Hematopoietic multipotent progenitor cell treated with erythropoietin and hydrocortisone succinate and interleukin-3 and kit ligand, for 8 days (in vitro differentiated cells): ENCODE measurements around the gene CALML3.

Experiments used
- DNase-seq: peaks from one replicate; pipeline ENCODE4 v3.0.0-alpha.2; 2015

Gene CALML3

DNA sequence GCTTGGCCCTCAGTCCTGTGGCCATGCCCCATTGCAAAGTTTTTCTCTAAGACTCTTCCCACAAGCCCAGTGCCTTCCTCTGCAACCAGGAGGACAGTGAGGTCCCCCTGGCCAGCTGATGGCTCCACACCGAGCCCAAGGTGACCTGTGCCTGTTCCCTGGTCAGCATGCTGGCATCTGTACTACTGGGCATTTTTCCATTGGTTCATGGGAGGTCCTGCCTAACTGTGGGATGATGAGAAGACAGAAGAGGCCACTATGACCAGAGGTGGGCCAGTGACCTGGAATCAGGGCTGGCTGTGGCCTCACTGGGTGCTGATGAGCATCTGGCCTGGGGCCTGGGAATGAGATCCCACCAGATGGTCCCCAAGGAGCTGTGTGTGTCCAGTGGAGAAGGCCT is 20.2 kb downstream of the CALML3 start:
- no peak for DNase-seq

DNA sequence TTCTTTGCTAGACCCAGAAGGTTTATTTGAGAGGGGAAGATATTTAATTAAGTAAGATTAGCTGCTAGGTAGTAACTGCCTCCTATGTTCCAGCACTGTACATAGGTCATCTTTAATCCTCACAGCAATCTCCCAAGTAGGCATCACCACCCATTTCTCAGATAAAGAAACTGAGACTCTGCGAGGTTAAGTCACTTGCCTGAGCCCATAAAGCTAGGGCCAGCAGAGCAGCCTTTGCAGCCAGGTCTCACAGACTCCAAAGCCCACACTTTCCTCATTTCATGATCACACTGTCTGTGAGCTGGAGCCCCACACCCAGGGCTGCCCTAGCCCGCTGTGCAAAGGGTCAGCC is 20.6 kb downstream of the CALML3 start:
- no peak for DNase-seq

DNA sequence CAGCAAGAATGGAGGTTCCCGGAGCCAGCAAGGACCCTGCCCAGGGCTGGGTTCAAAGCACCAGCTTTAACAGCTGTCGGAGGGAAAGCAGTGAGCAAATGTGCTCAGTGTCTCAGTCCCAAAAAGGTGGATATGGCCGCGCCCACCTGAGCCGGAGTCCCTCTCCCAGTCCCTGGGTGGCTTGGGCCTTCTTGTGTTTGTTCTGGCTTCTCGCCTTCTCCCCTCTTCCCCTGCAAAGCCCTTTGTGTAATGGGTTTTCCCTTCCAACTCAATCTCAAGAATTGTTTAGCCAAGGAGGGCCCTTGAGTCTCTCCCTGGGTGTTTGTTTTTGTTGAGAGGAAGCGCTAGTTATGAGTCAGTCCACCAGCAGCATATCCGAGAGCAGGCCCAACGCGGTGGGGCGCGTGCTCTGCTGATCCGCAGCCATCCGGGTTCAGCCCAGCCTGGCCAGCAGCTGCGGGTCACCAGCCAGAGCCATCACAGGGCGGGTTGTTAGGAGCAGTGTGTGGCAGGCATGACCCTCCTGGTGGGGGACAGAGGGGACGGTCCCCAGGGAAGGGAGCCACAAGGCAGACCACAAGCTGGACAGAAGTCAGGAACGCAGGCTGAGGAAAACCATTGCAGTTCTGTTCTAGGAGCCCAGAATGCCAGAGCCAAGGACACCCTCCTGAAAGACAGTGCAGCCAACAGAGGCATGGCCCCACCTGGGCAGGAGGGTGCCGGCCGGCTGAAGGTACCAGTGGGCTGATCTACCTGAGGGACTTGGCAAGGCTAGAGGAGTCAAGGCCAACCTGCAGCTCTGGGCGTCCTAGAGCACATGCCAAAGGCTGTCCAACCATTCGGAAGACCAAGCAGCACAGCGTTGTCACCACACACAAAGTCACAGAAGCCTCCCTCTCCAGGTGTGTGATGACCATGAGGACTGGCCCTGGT is 21.3 kb downstream of the CALML3 start:
- no peak for DNase-seq

GRCh38 chr10:5546891-5547680 is 22.3 kb downstream of the CALML3 start:
- peak; percentile 96 for DNase-seq

- no peak for DNase-seq
Measured at GRCh38 chr10:5547681-5547930, 22.8 kb downstream of the CALML3 start.

GRCh38 chr10:5547931-5548660 is 23.3 kb downstream of the CALML3 start:
- DNase-seq: peak; percentile 56

DNA sequence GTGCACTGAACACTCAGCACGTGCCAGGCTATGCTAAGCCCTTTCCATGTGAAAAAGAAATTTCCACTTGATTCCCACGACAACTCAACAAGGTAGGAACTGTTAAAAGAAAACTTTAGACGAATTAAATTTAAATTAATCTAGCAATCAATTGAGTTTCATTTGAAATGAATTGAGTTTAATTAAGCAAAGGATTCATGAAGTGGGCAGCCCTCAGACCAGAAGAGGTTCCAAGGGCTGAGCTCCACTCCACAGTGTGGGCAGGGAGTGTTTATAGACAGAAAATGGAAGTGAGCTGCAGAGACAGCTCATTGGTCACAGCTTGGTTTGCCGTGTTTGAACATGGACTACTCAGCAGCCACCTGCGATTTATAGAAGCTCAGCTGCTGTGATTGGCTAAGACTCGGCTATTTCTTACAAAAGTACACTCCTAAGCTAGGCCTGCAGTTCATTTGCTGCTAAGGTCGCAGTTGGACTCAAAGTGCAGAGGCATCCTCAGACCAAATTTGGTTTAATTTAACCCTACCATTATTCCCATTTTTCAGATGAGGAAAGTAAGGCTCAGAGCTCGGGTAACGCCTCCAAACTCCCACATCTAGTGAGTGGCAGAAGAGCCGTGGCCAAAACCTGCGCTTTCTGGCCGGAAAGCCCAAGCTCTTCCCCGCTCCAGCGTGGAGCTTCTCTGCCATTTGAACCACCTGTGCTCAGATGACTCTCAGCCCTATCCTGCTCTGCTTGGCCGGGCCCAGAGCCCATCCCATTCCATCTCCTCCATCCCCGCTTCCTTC is 24.9 kb downstream of the CALML3 start:
- no peak for DNase-seq

DNA sequence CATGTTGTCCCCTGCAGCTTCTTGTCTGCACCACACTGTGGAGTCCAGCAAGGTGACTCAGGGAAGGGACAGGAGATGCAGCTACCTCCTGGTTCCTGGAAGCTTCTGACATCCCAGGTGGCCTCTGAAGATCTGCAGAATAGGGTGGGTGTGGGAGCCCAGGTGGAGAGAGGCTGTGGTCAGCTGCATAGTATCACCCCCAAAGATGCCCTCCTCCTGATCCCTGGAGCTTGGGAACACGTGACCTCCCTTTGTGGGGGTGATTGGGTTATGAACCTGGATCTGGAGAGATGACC is 25.4 kb downstream of the CALML3 start:
- no peak for DNase-seq

DNA sequence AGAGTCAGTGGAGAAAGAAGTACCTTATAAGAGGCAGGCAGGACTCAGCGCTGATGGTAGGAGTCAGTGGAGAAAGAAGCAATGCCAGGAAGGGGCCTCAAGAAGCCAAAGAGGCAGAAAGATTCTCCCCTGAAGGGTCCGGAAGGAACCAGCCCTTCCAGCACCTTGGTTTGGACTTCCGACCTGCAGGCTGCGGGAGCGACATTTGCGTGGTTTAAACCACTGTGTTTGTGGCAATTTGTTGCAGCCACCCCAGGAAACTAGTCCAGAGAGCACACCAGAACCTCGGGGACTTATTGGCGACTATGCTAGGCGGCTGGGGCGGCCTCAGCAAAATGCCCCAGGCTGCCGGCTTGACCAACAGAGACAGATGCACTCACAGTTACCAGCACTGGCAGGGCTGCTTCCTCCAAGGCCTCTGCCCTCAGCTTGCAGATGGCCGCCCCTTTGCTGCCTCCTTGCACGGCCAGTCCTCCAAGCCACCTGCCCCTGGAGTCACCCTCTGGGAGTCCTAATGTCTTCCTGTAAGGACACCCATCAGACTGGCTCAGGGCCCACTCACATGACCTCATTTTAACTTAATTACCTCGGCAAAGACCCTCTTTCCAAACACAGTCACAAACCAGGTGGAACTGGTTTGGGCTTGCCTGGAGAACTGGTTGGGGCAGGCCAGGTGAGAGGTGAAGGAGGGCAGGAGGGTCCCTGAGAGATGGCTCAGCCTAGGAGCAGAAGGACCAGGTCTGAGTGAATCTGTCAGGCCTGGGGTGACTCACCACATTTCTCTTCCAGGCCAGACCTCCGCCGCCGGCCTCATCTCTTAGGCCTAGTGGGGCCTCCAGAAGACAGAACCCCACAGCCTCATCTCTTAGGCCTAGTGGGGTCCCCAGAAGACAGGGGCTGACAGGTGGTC is 26.1 kb downstream of the CALML3 start:
- DNase-seq: no peak

GRCh38 chr10:5551531-5552375 is 27.0 kb downstream of the CALML3 start:
- DNase-seq: no peak

GRCh38 chr10:5552376-5553321 is 27.9 kb downstream of the CALML3 start:
- DNase-seq: no peak

- DNase-seq: no peak
Measured at GRCh38 chr10:5553400-5554170, 28.8 kb downstream of the CALML3 start.

- DNase-seq: no peak
Measured at GRCh38 chr10:5555021-5555510, 30.3 kb downstream of the CALML3 start.

DNA sequence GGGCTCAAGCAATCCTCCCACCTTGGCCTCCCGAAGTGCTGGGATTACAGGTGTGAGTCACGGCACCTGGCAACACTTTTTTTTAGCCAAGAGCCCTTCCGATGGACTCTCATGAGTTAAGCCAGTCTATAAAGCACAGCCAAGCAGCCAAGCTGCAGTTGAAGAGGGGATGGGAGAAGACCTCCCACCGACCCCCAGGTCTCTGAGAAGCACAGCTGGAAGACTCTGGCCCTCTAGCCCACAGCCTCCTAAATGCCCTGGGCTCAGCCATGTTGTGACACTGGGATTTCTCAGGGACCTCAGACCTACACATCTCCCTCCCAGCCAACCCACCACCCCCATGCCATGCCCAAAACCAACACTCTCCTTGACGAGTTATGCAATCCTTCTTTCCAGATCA is 31.1 kb downstream of the CALML3 start:
- no peak for DNase-seq

DNA sequence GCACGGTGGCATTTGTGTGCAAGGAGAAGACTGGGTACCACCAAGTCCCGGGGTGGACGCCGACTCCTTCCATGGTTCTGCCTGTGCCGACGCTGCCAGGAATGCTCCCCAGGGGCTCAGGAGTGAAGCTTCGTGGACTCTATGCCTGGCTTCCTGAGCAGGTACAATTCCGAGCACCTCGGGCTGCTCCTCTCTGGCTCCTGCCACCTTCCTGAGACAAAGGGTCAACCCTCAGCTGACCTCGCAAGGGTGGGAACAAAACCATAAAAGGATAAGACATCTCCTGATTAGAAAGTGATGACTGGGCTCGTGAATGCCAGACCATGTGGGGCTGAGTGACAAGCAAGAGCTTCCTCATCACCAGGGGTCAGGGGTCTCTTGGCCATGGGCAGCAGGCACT is 31.8 kb downstream of the CALML3 start:
- DNase-seq: no peak

- no peak for DNase-seq
Measured at GRCh38 chr10:5557040-5557721, 32.4 kb downstream of the CALML3 start.

GRCh38 chr10:5557799-5558771 is 33.3 kb downstream of the CALML3 start:
- DNase-seq: no peak
